Gastrocnemius medialis (tissue), 4 donors: ENCODE measurements around the gene RYR1.

ENCODE experiments used
- POLR2A ChIP-seq, 2 donors: fragments of 450-650 bp; IDR thresholded peaks; one replicate each; pipeline ENCODE4 v1.6.1; 2017; ENCODE audit warnings: antibody characterized with exemption in 2 of 2, mild to moderate bottlenecking in 2 of 2, moderate library complexity in 2 of 2
- TF ChIP-seq, protein P1 (sequence below), 5 experiments: fragments of 450-650 bp in 3 of 5; fragments of 200-600 bp in 2 of 5; sonication (generic) in 2 of 5; IDR thresholded peaks in 4 of 5; conservative IDR thresholded peaks in 1 of 5; 1 replicate in 4 of 5; 2 replicates in 1 of 5; pipeline ENCODE4 v1.5.1; 2016 to 2019; ENCODE audit warnings: antibody characterized with exemption in 5 of 5, mild to moderate bottlenecking in 3 of 5, moderate library complexity in 3 of 5

DNA sequence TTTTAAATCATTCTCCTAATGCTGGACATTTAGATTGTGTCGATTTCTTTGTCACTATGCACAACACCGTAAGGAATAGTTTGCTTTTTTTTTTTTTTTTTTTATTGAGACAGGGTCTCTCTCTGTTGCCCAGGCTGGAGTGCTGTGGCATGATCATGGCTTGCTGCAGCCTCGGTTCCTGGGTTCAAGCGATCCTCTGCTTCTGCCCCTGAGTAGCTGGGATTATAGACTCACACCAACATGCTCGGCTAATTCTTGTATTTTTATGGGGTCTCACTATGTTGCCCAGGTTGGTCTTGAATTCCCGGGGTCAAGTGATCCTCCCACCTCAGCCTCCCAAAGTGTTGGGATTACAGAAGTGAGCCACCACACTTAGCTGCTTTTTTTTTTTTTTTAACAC is 86.5 kb downstream of the RYR1 start:
- TF ChIP-seq, protein P1, sequence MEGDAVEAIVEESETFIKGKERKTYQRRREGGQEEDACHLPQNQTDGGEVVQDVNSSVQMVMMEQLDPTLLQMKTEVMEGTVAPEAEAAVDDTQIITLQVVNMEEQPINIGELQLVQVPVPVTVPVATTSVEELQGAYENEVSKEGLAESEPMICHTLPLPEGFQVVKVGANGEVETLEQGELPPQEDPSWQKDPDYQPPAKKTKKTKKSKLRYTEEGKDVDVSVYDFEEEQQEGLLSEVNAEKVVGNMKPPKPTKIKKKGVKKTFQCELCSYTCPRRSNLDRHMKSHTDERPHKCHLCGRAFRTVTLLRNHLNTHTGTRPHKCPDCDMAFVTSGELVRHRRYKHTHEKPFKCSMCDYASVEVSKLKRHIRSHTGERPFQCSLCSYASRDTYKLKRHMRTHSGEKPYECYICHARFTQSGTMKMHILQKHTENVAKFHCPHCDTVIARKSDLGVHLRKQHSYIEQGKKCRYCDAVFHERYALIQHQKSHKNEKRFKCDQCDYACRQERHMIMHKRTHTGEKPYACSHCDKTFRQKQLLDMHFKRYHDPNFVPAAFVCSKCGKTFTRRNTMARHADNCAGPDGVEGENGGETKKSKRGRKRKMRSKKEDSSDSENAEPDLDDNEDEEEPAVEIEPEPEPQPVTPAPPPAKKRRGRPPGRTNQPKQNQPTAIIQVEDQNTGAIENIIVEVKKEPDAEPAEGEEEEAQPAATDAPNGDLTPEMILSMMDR (IDR thresholded peaks at IDR 0.05 in 4 of 5, conservative IDR thresholded peaks at IDR 0.05 in 1 of 5) = no peak
- TF ChIP-seq POLR2A (IDR thresholded peaks at IDR 0.05) = no peak
